ENCODE data around the gene HLA-DPB1. TPM values are rescaled to one million over a fixed set of nuclear protein-coding genes. Genes with fewer than 3 reads are reported as not detected.

HLA-DPB1 gene
- total and polyA plus RNA-seq, 2 experiments from 2014 or later = 12.5 to 17.8 TPM

DNA sequence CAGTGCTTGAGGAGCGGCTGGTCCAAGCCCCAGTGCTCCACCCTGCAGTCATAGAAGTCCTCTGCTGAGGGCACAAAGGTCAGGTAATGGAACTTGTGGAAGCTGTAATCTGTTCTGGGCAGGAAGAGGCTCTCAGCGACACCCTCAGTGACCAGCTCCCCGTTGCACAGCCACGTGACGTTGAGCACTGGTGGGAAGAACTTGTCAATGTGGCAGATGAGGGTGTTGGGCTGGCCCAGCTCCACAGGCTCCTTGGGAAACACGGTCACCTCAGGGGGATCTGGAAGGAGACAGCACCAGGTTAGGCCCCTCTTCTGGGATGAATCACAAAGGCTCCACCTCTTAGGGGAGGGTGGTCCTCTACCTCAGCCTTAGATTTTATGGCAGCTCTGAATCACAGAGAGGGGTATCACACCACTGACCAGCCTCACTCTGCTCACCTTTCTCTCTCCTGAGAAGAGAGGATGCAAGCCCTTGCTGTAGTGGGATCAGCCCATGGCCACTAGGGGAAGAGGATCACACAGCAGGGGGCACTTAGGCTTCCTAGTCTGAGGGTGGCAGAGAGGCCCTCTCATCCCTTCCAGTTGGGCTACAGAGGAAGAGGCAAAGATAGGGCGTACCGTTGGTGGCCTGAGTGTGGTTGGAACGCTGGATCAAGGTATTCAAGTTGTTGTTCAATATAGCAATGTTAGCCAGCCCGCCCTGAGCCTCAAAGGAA lies 6.6 kb upstream of the HLA-DPB1 start:
- WGBS, 2 experiments (ENCODE audit: low coverage in 1 of 2, low lambda C conversion rate in 2 of 2, missing lambda C conversion rate in 2 of 2) = 80 to 85% methylated on average over 10 of the region's 10 CpGs
- no peak for DNase-seq
- no peaks in the 10 kb centered on the region for H3K79me2 ChIP-seq (ENCODE audit: insufficient read depth)

DNA sequence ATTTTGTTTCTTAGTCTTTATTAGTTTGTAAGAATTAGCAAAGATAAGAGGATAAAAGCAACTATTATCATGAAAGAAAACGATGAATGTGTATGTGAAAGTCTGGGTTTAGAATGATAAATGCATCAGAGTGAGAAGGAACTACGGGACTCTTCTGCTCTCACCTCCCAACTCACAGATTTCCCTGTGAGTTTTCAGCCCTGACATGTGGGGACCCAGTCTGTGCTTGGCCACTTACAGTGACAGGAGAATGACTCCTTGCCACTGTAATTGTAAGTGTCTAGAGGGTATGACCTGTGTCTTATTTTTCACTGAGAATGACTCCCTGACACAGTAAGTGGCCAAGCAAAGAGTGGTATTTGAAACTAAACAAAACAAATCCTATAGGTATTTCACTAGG lies 4.9 kb upstream of the HLA-DPB1 start:
- WGBS, 2 experiments (ENCODE audit: low coverage in 1 of 2, low lambda C conversion rate in 2 of 2, missing lambda C conversion rate in 2 of 2) = 65 to 69% methylated on average over 2 of the region's 2 CpGs

More for the DNA sequence above, 6.6 kb upstream of the HLA-DPB1 start:
- Histone ChIP-seq H2AFZ (no peak overlapping the region), H3K4me2 (ENCODE audit: unreplicated experiment) (no peak overlapping the region), H3K27me3 (replicated peaks; ENCODE audit: insufficient read depth) (no peaks in the 10 kb centered on the region), H3K9me2 (ENCODE audit: insufficient read depth) (no peaks in the 10 kb centered on the region), H3K36me3 (ENCODE audit: low read depth) (no peaks in the 10 kb centered on the region), H3K9ac (no peak overlapping the region), H3F3A (ENCODE audit: insufficient read depth) (no peaks in the 10 kb centered on the region), H3K27ac (no peak overlapping the region), H3K4me1 (ENCODE audit: insufficient read depth) (no peaks in the 10 kb centered on the region), H4K20me1 (ENCODE audit: insufficient read depth) (no peaks in the 10 kb centered on the region), H3K4me3 (no peak overlapping the region), H3K9me3 (ENCODE audit: low read depth) (no peaks in the 10 kb centered on the region)
- in situ Hi-C loops (cut with MboI) = no loop called here
- no peak for TF ChIP-seq EZH2phosphoT487 (IDR thresholded peaks at IDR 0.05; ENCODE audit: insufficient read depth, low read depth)
- no peak for TF ChIP-seq EZH2 (IDR thresholded peaks at IDR 0.05; ENCODE audit: insufficient read depth, poor library complexity, severe bottlenecking)

GRCh38 chr6:33071569-33071968 lies 4.2 kb upstream of the HLA-DPB1 start:
- 77 to 81% methylated on average over 6 of the region's 6 CpGs for WGBS, 2 experiments (ENCODE audit: low coverage in 1 of 2, low lambda C conversion rate in 2 of 2, missing lambda C conversion rate in 2 of 2)
- H3F3A ChIP-seq (ENCODE audit: insufficient read depth) = no peaks in the 10 kb centered on the region

More for the DNA sequence above, 4.9 kb upstream of the HLA-DPB1 start:
- no peaks in the 10 kb centered on the region for H3K9me3 ChIP-seq (ENCODE audit: low read depth)
- no peaks in the 10 kb centered on the region for H4K20me1 ChIP-seq (ENCODE audit: insufficient read depth)
- no peaks in the 10 kb centered on the region for H3K79me2 ChIP-seq (ENCODE audit: insufficient read depth)
- H3K4me3 ChIP-seq = no peak overlapping the region
- H3K4me1 ChIP-seq (ENCODE audit: insufficient read depth) = no peaks in the 10 kb centered on the region
- no peaks in the 10 kb centered on the region for H3K27me3 ChIP-seq (replicated peaks; ENCODE audit: insufficient read depth)
- H3F3A ChIP-seq (ENCODE audit: insufficient read depth) = no peaks in the 10 kb centered on the region
- no peak for TF ChIP-seq EZH2 (IDR thresholded peaks at IDR 0.05; ENCODE audit: insufficient read depth, poor library complexity, severe bottlenecking)
- no peak overlapping the region for H2AFZ ChIP-seq
- in situ Hi-C loops (cut with MboI) = no loop called here
- no peak overlapping the region for H3K4me2 ChIP-seq (ENCODE audit: unreplicated experiment)
- DNase-seq = no peak
- no peak overlapping the region for H3K9ac ChIP-seq
- no peaks in the 10 kb centered on the region for H3K36me3 ChIP-seq (ENCODE audit: low read depth)
- no peak overlapping the region for H3K27ac ChIP-seq
- H3K9me2 ChIP-seq (ENCODE audit: insufficient read depth) = no peaks in the 10 kb centered on the region

DNA sequence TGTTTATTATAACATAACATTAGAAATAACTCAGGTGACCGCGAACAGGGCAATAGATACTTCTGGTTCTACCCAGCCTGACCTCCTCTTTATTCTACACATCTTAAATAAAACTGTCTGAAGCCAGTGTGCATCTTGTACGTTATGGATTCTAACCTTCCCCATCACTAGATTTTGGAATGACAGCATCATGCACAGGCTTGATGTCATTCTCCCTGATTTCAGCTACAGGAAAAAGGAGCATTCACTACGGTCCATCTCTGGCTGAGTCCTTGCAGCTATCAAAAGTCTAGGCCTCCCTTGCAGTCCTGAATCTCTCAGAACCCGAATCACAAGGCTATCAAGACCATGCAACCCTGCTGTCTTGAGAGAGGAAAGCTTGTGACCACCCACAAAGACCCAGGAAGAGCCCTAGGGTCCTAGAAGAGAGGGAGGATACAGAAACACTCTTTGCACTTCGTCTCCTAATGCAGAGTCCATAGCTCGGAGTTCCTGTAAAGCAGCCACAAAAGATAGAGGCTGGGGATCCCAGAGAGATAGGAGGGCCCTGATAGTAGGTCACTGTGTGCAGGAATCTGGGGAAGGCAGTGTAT lies 3.2 kb upstream of the HLA-DPB1 start:
- Histone ChIP-seq H3K4me3 (no peak overlapping the region), H3K4me2 (ENCODE audit: unreplicated experiment) (no peak overlapping the region), H3K79me2 (ENCODE audit: insufficient read depth) (no peaks in the 10 kb centered on the region), H3K9me2 (ENCODE audit: insufficient read depth) (no peaks in the 10 kb centered on the region), H3K27me3 (replicated peaks; ENCODE audit: insufficient read depth) (no peaks in the 10 kb centered on the region), H3K36me3 (ENCODE audit: low read depth) (no peaks in the 10 kb centered on the region), H3K9me3 (ENCODE audit: low read depth) (no peaks in the 10 kb centered on the region), H3F3A (ENCODE audit: insufficient read depth) (no peaks in the 10 kb centered on the region), H3K4me1 (ENCODE audit: insufficient read depth) (no peaks in the 10 kb centered on the region), H2AFZ (no peak overlapping the region), H3K27ac (no peak overlapping the region), H3K9ac (no peak overlapping the region), H4K20me1 (ENCODE audit: insufficient read depth) (no peaks in the 10 kb centered on the region)
- in situ Hi-C loops (cut with MboI) = no loop called here
- 60 to 70% methylated on average over 7 of the region's 7 CpGs for WGBS, 2 experiments (ENCODE audit: low coverage in 1 of 2, low lambda C conversion rate in 2 of 2, missing lambda C conversion rate in 2 of 2)
- TF ChIP-seq EZH2phosphoT487 (IDR thresholded peaks at IDR 0.05; ENCODE audit: insufficient read depth, low read depth) = no peak
- TF ChIP-seq EZH2 (IDR thresholded peaks at IDR 0.05; ENCODE audit: insufficient read depth, poor library complexity, severe bottlenecking) = no peak
- no peak for DNase-seq

More at GRCh38 chr6:33071569-33071968, 4.2 kb upstream of the HLA-DPB1 start:
- no peaks in the 10 kb centered on the region for H3K27me3 ChIP-seq (replicated peaks; ENCODE audit: insufficient read depth)
- no peak for DNase-seq
- H3K4me2 ChIP-seq (ENCODE audit: unreplicated experiment) = no peak overlapping the region
- H3K4me1 ChIP-seq (ENCODE audit: insufficient read depth) = no peaks in the 10 kb centered on the region
- in situ Hi-C loops (cut with MboI) = no loop called here
- no peaks in the 10 kb centered on the region for H4K20me1 ChIP-seq (ENCODE audit: insufficient read depth)
- no peak overlapping the region for H3K4me3 ChIP-seq
- no peaks in the 10 kb centered on the region for H3K9me3 ChIP-seq (ENCODE audit: low read depth)
- no peaks in the 10 kb centered on the region for H3K36me3 ChIP-seq (ENCODE audit: low read depth)
- no peaks in the 10 kb centered on the region for H3K9me2 ChIP-seq (ENCODE audit: insufficient read depth)
- H2AFZ ChIP-seq = no peak overlapping the region
- TF ChIP-seq EZH2 (IDR thresholded peaks at IDR 0.05; ENCODE audit: insufficient read depth, poor library complexity, severe bottlenecking) = no peak
- no peak for TF ChIP-seq EZH2phosphoT487 (IDR thresholded peaks at IDR 0.05; ENCODE audit: insufficient read depth, low read depth)
- H3K79me2 ChIP-seq (ENCODE audit: insufficient read depth) = no peaks in the 10 kb centered on the region
- H3K9ac ChIP-seq = no peak overlapping the region
- H3K27ac ChIP-seq = no peak overlapping the region

All from GM23248 (cell line).